WTC11 (cell line): ENCODE results near the gene TRIM47.

Source experiments
- NFYB ChIP-seq: sonication (generic); formaldehyde crosslinking; conservative IDR thresholded peaks from 2 replicates; pipeline ENCODE4 v1.8.0; 2022; ENCODE audit warnings: low read depth, missing genetic modification reagents
- SP1 ChIP-seq: sonication (generic); formaldehyde crosslinking; conservative IDR thresholded peaks from 2 replicates; pipeline ENCODE4 v1.8.1; 2022; ENCODE audit warnings: missing genetic modification reagents
- ZNF219 ChIP-seq: sonication (generic); formaldehyde crosslinking; IDR thresholded peaks from 2 replicates; pipeline ENCODE4 v1.8.0; 2023; ENCODE audit warnings: missing genetic modification reagents, mild to moderate bottlenecking, borderline replicate concordance

- TF ChIP-seq SP1 (CRISPR knock-in tag) (no peak), ZNF219 (CRISPR knock-in tag) (no peak), NFYB (CRISPR knock-in tag) (no peak)
These were observed 8.9 kb downstream of the TRIM47 start for GRCh38 chr17:75869282-75870141.
